Non-pigmented ciliary epithelial cell (primary cell): ENCODE results near the gene MRPL19.

Source experiments
- DNase-seq: peaks from one replicate; pipeline ENCODE4 v3.0.0-alpha.2; 2010; ENCODE audit warnings: low read depth

Gene MRPL19

DNA sequence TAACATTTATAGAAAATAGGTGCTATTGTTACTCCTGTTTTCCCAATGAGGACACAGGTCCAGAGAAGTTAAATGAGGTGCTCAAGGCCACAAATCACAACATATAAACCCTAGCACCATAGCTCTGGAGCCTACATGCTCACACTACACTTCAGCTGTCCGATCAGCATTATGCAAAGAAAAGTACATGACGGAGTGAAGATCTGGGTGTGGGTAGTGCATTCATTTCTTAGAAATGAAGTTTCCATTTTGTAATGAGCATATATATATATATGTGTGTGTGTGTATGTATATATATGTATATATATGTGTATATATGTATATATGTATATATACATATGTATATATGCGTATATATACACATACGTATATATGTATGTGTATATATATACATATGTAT lies 30.2 kb upstream of the MRPL19 start:
- DNase-seq = no peak

DNA sequence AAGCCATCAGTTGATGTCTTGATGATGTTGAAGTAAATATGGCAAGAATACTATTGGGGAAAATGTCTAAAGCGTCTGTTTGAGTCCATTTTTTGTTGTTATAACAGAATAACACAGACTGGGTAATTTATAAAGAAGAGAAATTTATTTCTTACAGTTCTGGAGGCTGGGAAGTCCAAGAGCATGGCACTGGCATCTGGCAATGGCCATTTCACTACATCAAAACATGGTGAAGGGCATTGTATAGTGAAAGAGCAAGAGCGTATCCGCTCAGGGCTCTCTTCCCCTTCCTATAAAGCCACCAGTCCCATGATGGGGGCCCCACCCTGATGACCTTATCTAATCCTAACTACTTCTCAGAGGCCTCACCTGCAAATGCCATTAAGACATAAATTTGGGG lies 29.6 kb upstream of the MRPL19 start:
- DNase-seq = no peak

DNA sequence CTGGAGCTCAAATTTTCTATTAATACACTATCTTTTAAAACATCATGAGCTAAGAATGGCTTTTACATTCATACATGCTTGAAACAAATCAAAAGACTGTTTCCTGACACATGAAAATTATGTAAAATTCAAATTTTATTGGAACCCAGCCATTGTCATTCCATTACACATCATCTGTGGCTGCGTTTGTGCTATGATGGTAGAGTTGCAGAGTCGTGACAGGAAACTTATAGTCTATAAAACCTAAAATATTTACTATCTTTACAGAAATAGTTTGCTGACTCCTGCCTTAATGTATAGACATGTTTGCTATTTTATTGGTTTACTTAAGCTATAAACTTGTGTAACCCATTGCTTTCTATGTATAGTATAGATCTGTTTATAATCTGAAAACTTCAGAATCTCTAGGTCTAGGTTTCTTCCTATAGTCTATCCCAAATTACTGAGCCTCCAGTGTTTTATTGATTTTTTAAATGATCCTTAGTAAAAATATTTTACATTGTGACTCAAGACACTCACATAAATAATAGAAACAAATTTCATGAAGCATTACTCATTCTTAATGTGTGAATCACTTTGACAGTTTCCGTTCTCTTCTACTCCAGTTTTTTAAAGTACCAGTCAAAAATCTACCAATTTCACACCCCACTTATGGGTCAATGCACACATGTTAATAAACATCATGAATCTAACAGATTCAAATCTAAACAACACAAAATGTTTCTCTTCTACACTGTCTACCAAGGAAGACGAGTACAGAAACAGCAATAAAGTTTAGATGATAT lies 26.4 kb upstream of the MRPL19 start:
- DNase-seq = no peak

DNA sequence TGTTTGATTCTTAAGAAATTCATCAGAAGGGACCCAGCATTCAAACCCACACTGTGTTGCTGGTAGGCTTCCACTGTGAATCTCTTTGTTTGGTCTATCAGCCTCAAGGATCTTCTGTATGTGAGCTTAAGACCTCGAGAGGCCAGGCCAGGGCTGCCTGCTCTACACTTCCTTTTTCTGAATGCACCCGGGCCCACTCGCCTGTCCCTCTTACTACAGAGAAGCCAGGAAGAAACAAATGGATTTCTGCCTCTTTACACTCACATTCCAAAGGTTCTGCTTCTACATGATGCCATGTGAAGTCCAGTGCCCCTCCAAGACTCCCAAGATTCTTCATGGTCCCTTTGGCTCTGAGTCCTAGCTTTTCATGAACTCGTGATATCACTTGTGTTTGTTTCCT lies 25.4 kb upstream of the MRPL19 start:
- DNase-seq = no peak

DNA sequence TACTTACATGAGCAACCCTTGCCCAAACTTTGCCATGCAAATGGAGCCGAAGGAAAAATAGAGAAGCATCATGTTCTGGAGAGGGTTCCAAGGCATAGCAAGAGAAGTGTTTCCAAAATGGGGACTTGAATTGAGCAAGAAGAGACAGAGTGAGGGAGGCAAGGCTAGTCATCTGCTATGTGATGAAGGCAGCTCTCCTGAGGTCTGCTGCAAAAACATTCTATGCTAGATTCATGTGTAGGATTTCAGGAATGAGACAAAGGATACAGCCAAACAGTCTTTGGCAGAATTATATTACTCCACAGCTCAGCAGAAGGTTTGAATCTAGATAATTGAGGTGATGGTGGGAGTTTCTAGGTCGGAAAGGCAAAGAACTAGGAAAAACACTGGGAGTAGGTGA lies 24.1 kb upstream of the MRPL19 start:
- no peak for DNase-seq

DNA sequence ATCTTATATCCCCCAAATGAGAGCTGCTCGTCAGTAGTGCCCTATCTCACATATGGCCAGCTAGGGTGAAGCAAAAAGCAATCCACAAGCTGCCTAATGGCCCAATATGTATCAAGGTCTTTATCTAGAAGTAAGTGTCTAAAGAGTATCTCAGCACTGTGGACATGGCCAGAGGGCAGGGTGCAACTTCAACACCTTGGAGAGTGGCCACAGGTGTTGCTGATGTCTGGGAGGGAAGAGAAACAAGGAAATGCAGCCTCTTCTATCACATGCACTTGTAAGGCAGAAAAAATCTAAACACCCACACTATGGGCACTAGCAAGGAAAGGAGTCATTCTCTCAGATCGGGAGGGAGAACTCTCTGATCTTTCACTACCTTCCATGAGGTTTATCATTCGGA lies 23.7 kb upstream of the MRPL19 start:
- DNase-seq = no peak

DNA sequence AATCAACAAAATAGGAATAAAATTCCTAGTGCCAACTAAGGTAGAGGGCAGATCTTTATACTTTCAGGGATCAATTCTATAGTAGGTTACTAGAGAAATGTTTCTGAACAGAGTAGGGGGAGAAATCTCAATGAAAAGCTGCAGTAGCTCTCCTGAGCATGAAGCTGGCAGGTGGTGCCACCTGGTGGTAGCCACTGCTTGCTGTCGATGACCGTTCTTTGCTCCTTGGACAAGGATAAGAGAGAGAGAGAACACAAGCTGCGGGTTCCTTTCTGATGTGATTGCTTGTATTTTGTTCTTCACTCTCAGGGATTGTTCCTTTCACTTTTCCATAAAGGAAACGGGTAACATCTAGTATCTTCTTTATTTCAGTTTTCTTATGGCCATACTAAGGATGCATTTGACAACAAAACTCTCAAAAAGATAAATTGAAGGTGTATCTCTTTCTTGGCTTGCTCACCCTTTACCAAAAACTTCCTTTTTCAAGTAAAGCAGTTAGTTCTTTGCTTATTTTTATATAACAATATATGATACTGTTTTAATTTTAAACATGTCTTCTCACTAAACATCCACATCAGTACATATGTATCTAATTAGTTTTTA lies 18.6 kb upstream of the MRPL19 start:
- no peak for DNase-seq

DNA sequence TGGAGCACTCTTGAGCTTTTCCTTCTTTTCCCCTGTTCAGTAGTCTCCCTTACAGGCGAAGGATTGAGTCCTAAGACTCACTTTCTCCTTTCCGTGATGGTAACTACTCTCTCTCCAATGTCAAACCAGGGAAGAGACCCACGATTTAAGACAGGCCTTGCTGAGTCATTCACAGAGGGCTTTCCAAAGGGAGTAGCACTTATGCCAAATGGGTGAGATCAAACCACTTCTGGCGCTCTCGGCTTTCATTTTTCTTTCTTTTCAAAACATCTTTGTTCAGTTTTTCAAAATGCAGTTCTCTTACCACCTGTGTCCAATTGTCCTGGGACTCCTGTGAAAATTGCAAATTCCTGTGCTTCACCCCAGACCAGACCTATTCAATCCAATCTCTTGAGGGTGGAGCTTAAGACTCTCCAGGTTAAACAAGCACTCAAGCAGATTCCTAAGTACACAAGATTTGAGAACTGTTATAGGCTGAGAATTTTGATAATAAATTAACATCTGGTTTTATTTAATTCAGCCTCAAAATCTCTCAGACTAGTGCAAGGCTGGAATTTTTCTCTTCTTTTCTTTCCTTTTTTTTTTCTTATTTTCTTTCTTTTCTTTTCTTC lies 14.4 kb upstream of the MRPL19 start:
- no peak for DNase-seq

DNA sequence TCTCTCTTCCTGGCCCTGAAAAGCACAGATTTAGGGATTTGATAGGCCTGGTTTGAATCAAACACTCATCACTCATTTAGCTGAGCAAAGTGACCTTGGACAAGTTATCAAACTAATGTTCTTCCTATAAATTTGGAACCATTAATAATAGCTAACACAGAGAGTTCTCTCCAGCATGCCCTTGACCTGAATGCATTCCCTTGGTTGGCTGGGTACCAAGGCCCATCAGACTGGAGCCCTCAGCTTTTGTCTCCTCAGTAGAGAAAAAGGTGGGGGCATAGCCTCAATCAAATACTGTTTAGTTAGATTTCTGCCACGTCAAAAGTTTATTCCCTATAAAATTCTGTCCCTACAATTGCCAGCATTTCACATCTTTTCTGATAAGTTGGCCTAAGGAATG lies 13.8 kb upstream of the MRPL19 start:
- DNase-seq = no peak

DNA sequence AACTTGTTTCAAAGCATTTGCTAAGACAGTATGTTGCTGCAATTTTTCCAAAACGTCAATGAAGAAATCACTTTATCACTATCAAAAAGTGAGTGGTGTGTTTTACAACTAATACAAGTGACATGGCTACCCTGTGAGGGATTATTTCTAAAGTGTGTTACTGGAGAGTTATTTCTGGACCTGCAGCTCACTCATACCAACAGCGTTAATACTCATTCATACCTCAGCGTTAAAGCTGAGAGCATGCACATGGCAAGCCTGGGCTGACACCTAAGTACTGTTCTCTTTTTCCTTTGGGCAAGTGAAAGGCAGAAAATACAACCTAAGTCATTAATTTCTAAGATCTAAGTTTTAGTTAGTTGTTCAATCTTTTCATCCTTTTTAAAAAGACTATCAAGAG lies 13.0 kb upstream of the MRPL19 start:
- DNase-seq = no peak

DNA sequence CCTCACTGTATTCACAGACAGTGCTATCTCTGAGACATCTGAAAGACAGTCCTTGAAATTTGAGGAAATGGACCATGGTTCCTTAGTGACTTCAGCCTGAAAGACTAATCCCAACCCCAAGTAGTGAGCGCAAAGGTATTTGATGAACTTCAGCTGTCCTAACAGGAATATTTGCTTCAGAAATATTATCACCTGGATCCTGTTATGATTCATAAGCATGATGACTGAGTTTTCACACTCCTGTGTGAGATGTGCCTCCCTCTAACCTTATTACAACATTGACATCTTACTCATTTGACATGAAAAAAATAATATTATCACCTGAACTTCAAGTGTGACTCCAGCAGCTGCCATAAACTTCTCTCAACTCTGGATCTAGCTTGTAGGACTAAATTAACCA lies 11.6 kb upstream of the MRPL19 start:
- DNase-seq = no peak

DNA sequence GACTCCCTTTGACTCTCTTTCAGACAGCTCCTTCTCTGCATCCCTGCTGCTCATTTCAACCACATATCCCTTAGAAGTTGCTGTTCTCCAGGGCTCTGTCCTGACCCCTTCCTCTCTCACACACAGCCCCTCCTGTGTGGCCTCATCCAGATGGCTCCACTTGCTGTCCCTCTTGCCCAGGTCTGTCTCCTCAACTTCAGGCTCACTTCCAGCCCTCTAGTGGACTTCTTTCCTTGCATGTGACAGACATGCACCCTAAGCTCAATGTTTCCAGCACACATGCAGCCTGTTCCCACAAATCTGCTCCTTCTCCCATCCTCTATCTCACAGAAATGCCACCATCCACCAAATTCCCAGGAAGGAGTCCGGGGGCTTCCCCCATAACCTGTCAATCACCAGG lies 9.0 kb upstream of the MRPL19 start:
- DNase-seq = no peak

DNA sequence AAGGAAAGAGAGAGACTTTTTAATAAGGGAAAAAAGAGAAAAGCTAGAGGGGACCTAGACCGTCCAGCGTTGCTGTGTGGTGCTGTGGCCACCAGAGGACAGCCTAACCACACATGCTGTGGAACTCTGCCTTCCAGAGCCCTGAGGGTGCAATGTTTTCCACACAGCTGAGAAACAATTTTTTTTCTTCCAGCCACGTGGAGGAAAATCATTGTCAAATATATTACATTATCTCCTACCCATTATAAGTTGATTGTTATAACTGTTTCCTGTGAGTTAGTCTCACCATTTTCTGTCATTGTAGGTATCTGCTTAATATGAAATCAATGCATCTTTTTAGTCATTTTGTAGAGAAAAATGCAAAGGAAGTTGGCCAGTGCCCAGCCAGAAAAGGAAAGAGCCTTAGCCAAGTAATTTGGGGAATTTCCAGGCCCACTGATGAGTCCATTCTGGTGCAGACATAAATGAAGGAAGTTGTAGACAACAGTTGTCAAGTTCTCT lies 5.9 kb upstream of the MRPL19 start:
- DNase-seq = no peak

DNA sequence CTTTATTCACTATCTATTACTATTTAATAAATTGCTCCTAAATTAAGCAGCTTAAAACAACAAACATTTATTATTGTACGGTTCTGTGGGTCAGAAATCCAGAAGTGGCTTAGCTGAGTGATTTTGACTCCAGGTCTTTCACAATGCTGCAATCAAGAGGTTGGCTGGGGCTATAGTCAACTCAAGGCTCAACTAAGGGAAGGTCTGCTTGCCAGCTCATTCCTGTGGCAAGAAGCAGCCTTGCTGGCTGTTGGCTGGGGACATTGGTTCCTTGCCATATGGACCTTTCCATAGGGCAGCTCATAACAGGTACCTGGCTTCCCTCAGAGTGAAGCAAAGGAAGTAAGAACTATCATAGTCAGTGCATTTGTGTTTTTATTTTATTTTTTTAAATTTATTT lies 5.0 kb upstream of the MRPL19 start:
- DNase-seq = no peak

DNA sequence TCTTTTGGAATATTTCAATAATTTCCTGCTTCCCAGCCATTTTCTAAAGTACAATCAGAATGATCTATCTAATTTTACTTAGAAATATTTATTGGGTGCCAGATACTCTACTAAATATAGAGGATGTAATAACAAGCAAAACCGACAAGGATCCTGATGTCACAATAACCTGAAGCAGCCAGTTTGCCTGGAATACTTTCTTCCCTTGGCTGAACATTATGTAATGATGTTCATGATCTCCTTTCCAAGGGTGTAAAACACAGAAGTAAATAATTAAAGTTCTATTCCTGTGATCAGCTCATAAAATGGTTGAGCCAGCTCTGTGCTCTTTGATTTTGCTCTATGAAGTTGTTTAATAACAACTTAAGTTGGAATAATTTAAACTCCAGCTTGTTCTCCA lies 2.6 kb upstream of the MRPL19 start:
- no peak for DNase-seq

DNA sequence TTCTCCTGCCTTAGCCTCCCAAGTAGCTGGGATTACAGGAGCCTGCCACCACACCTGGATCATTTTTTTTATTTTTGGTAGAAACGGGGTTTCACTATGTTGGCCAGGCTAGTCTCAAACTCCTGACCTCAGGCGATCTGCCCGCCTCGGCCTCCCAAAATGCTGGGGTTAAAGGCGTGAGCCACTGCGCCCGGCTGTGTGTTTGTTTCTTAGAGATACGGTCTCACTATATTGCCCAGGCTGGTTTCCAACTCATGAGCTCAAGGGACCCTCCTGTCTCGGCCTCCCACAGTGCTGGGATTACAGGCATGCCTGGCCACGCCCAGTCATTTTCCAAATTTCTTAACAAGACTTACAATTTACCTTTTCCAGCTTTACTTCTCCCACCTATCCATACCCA lies 940 bp upstream of the MRPL19 start:
- DNase-seq = no peak

DNA sequence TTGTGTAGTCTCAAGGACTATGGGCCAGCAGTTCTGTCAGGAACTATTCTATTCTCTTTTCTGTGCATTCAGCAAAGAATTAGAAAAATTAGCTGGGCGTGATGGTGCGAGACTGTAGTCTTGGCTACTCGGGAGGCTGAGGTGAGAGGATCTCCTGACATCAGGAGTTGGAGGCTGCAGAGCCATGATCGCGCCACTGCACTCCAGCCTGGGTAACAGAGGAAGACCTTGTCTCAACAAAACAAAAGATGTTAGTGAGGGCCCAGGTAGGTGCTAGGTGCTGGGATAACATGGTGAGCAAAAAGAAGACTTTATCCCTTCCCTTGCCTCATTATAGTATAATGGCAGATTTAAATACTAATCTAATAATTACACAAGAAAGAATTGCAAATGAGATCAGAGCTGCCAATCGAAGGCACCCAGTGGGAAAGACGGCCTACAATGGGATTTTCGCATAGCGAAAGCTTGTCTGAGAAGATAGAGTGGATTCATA lies 447 bp upstream of the MRPL19 start:
- DNase-seq = no peak

DNA sequence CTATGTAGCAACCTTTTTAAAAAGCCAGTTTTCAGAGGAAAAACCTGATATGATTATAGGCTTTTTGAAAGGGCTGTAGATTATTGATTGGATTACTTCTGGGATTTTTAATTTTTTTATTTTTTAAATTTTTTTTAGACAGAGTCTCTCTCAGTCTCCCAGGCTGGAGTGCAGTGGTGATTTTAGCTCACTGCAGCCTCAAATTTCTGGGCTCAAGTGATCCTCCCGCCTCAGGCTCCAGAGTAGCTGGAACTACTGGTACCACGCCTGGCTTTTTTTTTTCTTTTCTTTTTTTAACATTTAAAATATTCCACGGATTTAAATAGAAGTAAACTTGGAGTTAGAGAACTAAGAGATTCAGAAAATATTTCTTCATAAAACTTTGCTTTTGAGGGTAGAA lies 1.2 kb downstream of the MRPL19 start:
- DNase-seq = no peak

DNA sequence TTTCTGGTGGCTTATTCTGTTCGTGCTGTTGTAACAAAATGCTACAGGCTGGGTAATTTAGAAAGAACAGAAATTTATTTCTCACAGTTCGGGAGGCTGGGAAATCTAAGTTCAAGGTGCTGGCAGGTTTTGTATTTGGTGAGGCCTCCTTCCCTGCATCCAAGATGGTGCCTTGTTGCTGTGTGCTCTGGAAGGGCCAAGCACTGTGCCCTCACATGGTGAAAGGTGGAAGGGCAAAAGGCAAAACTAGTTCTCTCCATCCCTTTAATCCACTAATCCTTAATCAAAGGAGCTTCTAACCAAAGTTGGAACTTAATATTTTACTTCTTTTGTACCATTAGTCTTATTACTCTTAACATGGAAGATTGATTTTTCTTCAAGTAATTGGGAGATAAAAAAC lies 7.4 kb downstream of the MRPL19 start:
- no peak for DNase-seq

DNA sequence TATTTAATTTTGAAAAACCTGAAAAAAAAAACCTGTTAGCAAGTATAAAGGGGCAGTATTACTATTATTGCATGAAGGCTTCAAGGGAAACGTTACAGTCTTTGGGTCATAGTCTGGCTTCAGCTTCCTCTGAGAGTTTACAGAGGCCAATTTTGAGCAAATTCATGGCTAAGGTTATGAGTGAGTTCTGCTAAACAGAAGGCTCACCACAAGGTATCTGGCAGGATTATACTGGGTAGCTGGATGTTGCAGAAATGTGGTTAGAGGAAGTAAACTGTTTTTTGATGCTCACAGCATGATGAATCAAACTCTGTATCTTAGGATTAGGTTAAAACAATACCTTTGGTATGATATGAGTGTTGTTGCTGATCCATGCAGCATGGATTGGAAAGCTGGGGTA lies 9.3 kb downstream of the MRPL19 start:
- peak; percentile 23 for DNase-seq

DNA sequence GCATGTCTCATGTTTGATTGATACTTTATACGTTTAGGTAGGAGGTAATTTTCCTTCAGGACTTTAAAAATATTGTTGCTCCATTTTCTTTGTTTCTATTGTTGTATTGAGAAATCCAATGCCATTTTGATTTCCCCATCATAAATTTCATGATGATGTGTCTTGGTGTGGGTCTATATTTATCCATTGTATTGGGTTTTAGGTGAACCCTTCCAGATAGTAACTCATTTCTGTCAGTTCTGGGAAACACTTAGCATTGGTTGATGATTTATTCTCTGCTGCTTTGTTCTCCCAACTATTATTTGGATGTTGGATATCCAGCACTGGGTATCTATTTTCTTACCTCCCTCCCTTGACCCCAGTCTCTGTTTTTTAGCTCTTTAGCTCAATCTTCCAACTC lies 10.0 kb downstream of the MRPL19 start:
- DNase-seq = no peak

DNA sequence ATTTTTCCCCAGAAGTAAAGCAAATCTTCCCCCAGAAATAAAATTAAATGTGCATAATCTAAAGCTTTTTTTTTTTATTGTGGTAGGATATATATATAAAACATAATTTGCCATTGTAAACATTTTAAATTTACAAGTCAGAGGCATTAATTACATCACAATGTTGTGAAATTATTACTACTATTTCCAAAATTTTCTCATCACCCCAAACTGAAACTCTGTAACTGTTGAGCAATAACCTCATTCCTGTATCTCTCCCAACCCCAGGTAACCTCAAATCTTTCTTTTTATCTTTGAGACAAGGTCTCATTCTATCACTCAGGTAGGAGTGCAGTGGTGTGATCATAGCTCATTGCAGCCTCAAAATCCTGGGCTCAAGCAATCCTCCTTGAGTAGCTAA lies 11.2 kb downstream of the MRPL19 start:
- no peak for DNase-seq

DNA sequence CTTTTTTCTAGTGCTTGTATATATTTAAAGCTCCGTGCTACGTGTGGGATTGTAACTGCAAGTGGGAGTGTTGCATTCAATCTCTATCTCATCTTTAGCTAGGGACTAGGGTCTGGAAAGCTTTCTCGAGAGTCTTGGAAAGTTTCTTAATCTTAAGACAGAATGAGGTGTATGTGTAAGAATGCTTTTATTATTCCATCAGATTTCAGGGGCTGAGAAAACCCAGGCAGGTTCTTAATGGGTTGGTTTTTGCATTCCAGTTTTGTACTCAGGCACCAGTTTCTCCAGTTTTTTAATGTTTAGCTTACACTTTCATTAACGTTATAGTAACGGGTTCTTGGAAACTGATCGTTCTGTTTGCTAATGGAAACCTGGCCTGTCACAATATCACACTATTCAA lies 20.3 kb downstream of the MRPL19 start:
- no peak for DNase-seq
